ENCODE results near the gene NLE1. TPM values are rescaled to one million over a fixed set of nuclear protein-coding genes. Genes with fewer than 3 reads are reported as not detected.

NLE1 gene
- total and polyA plus RNA-seq, 10 donors, result 5.8 to 17.3 (median 11.7) TPM

DNA sequence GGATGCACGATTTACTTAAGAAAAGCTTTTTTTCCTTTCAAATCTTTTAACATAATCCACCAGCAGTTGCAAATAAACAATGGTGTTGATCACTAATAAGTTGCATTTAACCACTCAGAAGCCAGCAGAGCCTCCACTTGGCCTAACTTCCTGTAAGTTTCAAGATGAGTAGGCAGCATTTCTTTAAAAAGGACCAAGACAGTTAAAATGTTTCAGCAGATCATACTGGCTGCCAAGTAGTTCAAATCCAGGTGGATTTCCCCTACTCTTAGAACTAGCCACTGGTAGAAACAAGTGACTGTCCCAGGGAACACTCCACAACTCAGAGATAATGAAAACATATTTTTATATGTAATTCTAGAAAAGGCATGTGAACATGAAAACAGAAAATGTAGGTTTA is 61.6 kb downstream of the NLE1 start:
- Histone ChIP-seq H3K9me3 (no peaks in the 10 kb centered on the region), H3K36me3 (no peaks in the 10 kb centered on the region)

DNA sequence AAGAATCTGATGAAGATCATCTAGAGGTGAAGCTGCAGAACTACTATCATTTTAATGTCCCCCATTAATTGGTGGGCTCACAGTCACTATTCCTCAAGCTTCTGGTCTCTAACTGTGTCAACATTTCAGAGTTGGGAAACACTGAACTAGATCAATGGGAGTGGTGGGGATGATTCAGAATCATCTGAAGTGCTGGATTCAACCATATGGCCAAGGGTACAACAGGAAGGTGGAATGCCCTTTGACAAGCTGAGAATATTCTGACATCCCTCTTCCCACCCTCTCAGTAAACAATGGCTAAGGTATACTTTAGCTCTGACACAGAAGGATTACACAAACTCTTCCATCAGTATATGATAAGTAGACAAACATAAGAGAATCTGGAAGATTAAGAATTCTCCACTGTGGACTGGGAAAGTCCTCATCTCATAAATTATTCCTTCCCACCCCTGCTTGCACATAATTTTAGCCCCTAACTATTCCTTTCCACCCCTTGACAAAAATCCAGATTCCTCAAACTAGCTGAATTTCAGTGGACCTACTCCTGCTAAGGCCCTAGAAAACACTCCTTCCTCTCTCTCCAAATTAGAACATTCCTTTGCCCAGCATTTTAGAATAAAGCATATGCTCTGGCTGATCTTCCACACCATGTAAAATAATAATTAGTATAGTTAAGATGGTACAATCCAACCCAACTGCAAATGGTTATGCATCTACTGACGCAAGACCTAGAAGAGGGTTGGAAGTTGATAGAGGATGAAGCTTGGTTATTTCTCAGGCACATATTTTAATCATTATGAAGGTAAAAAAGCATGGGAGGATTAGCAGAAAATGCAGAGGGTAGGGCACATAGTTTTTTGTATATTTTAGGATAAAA is 62.3 kb downstream of the NLE1 start:
- Histone ChIP-seq H3K9me3 (no peaks in the 10 kb centered on the region), H3K27ac (peak overlapping the region in 3 of 8 donors; percentile 19 to 54 (median 24)), H3K27me3 (replicated peaks in 1 of 7) (no peaks in the 10 kb centered on the region), H3K4me3 (no peak overlapping the region), H3K36me3 (no peaks in the 10 kb centered on the region), H3K4me1 (peaks cover 12 to 77% (median 45%) of the 10 kb centered on the region in 6 donors)
- DNase-seq, result no peak
- intact Hi-C loops (cut with DNase I; ENCODE audit: low total_unique reads), result loop anchor here (10.0 kb wide), 1 partner anchor 55 kb away; no protein-coding TSS in a partner anchor
- WGBS, 5 donors, result 92 to 100% (median 98%) methylated on average over 1 of the region's 1 CpG
- TF ChIP-seq POLR2AphosphoS5 (IDR thresholded peaks at IDR 0.05), result no peak
- TF ChIP-seq, protein P1, sequence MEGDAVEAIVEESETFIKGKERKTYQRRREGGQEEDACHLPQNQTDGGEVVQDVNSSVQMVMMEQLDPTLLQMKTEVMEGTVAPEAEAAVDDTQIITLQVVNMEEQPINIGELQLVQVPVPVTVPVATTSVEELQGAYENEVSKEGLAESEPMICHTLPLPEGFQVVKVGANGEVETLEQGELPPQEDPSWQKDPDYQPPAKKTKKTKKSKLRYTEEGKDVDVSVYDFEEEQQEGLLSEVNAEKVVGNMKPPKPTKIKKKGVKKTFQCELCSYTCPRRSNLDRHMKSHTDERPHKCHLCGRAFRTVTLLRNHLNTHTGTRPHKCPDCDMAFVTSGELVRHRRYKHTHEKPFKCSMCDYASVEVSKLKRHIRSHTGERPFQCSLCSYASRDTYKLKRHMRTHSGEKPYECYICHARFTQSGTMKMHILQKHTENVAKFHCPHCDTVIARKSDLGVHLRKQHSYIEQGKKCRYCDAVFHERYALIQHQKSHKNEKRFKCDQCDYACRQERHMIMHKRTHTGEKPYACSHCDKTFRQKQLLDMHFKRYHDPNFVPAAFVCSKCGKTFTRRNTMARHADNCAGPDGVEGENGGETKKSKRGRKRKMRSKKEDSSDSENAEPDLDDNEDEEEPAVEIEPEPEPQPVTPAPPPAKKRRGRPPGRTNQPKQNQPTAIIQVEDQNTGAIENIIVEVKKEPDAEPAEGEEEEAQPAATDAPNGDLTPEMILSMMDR (IDR thresholded peaks at IDR 0.05 in 8 of 11, conservative IDR thresholded peaks at IDR 0.05 in 3 of 11), result no peak

More for the DNA sequence above, 61.6 kb downstream of the NLE1 start:
- H3K27ac ChIP-seq, result peak overlapping the region in 4 of 8 donors; percentile 19 to 54 (median 27)
- intact Hi-C loops (cut with DNase I; ENCODE audit: low total_unique reads), result loop anchor here (10.0 kb wide), 1 partner anchor 56 kb away; no protein-coding TSS in a partner anchor
- DNase-seq, result no peak
- no peak overlapping the region for H3K4me3 ChIP-seq
- WGBS, 5 donors, result 31 to 58% (median 48%) methylated on average over 1 of the region's 1 CpG
- H3K4me1 ChIP-seq, result peaks cover 12 to 77% (median 41%) of the 10 kb centered on the region in 6 donors
- TF ChIP-seq, protein P1 (IDR thresholded peaks at IDR 0.05 in 8 of 11, conservative IDR thresholded peaks at IDR 0.05 in 3 of 11), result no peak
- TF ChIP-seq POLR2A (IDR thresholded peaks at IDR 0.05) (no peak), POLR2AphosphoS5 (IDR thresholded peaks at IDR 0.05) (no peak)
- H3K27me3 ChIP-seq (replicated peaks in 1 of 7), result no peaks in the 10 kb centered on the region

Small RNAs within 50 kb of the gene (small RNA-seq; reads per million reads assigned to genes)
- 0 reads per million in 4 donors for gene RNU6-840P

Other genes with a start within 250 kb of the NLE1 start
- 1 to 10 TPM; 1.3 to 7.6 (median 3.2) TPM for gene CCT6B, start 180.8 kb downstream of the NLE1 start, total RNA-seq
- gene CCT6B, start 180.8 kb downstream of the NLE1 start, polyA plus RNA-seq, result 1 to 10 TPM; 2.2 to 3.3 (median 2.7) TPM
- 10 to 100 TPM; 13.2 to 23.7 (median 18.0) TPM for gene ZNF830, start 180.8 kb downstream of the NLE1 start, total RNA-seq
- 10 to 100 TPM; 17.2 to 22.0 (median 18.7) TPM for gene ZNF830, start 180.8 kb downstream of the NLE1 start, polyA plus RNA-seq
- 10 to 100 TPM; 30.9 to 63.1 (median 38.0) TPM for gene LIG3, start 161.8 kb downstream of the NLE1 start, total RNA-seq
- gene LIG3, start 161.8 kb downstream of the NLE1 start, polyA plus RNA-seq, result 1 to 10 TPM; 4.5 to 9.1 (median 4.7) TPM
- 10 to 100 TPM; 28.1 to 39.7 (median 33.0) TPM for gene RFFL, start 78.6 kb downstream of the NLE1 start, total RNA-seq
- gene RFFL, start 78.6 kb downstream of the NLE1 start, polyA plus RNA-seq, result 1 to 10 TPM; 5.7 to 9.2 (median 7.4) TPM
- 10 to 100 TPM in 6 of 7 donors, 1 to 10 TPM in 1; 9.0 to 24.1 (median 14.9) TPM for gene RAD51D, start 22.4 kb downstream of the NLE1 start, total RNA-seq
- gene RAD51D, start 22.4 kb downstream of the NLE1 start, polyA plus RNA-seq, result 1 to 10 TPM; 4.0 to 8.4 (median 5.5) TPM
- not detected for gene FNDC8, start 20.7 kb downstream of the NLE1 start, total RNA-seq
- gene FNDC8, start 20.7 kb downstream of the NLE1 start, polyA plus RNA-seq, result under 1 TPM in 1 of 3 donors, not detected in 2; 0.10 TPM
- gene UNC45B, start 5.5 kb upstream of the NLE1 start, total RNA-seq, result 1 to 10 TPM; 1.3 to 3.9 (median 2.5) TPM
- under 1 TPM; 0.08 to 0.51 (median 0.22) TPM for gene UNC45B, start 5.5 kb upstream of the NLE1 start, polyA plus RNA-seq
- gene SLC35G3, start 52.1 kb upstream of the NLE1 start, total RNA-seq, result not detected
- under 1 TPM in 1 of 3 donors, not detected in 2; 0.04 TPM for gene SLC35G3, start 52.1 kb upstream of the NLE1 start, polyA plus RNA-seq
- 100 to 1,000 TPM in 2 of 7 donors, 10 to 100 TPM in 5; 67.9 to 110 (median 77.6) TPM for gene SLFN5, start 100.8 kb upstream of the NLE1 start, total RNA-seq
- gene SLFN5, start 100.8 kb upstream of the NLE1 start, polyA plus RNA-seq, result 1 to 10 TPM; 3.2 to 7.4 (median 4.6) TPM
- gene SLFN11, start 231.3 kb upstream of the NLE1 start, total RNA-seq, result 10 to 100 TPM; 48.3 to 73.9 (median 61.3) TPM
- gene SLFN11, start 231.3 kb upstream of the NLE1 start, polyA plus RNA-seq, result 10 to 100 TPM in 1 of 3 donors, 1 to 10 TPM in 2; 6.5 to 17.9 (median 9.9) TPM

All from spleen (tissue), 11 donors.